ENCODE measurements around the gene NME8.
A peak's percentile ranks its signal among the peaks of the same experiment; 100 is the strongest.

NME8 gene

DNA sequence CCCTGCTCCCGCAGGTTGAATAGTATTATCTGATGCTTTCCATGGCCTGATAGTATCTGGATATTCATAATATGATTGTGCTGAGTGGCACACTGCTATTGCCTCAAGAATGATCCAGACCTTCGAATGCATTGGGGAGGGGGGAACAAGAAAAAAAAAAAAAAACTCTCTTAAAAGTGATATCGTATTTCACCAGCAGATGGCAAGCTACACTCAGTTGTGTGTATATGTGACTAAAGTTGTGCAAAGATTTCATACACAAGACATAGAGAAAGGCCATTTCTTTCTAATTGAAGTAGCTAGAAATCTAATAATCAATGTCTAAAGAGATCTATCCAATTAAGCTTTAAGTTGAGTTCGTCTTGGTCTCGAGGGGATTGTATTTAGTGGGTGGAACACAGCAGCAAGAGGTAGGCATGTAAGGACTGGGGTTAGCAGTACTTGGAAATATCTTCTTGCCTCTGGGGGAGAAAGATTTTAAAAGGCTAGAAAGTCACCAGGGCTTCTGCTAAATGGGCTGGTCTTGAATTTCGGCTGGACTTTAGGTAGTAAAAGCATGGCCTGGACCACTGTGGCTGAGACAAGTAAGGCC, 52.9 kb downstream of the NME8 start:
- peak in 1 of 2 experiments; percentile 9 for DNase-seq

DNA sequence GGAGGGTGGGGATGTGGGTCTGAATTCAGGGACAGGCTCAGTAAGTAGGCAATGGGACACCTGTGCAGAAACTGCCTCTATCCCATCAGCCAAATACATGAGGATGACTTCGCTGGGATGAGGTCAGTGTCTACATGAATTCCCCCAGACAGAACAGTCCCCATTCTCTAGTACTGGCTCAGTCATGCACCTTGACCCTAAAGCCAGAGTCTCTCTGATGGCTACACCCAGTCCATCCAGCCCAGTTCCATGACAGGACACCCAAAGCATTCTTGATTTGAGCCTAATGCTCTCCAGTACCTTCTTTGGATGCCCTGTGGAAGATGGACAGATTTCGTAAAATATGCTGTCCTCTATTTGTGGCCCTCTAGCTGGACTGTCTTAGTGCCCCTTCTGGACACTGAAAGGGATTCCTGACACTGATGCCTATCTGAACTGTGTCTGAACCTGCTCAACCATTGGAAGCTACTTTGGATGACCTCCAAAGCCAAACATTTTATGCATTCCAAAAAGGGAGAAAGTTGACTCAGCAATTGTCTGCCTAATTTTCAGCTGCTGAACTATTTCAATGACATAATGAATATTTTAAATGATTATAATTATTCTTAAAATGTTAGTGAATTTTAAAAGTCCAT, 53.6 kb downstream of the NME8 start:
- no peak for DNase-seq

DNA sequence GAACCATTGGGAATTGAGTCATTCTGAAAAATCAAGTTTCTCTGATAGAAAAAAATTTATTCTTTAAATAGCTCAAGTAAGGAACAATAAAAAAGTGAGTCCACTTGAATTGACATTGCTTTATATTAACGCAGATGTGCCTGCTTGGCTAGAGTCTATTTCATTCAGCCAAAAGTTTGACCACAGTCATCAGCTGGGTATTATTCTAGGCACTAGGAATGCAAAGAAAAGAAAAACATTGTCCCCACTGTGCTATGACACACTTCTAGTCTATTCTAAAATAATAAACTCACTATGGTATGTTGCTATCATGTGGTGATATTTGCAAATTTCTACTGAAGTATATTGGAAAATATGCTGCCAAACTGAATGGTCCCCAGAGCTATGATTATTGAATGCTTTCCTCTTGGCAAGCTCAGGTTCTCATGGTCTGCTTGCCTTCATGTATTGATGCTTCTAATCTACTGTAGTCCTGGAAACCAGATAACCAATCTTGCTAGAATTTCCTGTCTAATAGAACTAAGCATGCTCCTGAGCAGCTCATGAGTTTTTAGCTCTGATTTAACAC, 59.9 kb downstream of the NME8 start:
- no peak for DNase-seq

- DNase-seq, result no peak
These were observed 64.4 kb downstream of the NME8 start for GRCh38 chr7:37912756-37913155.

DNA sequence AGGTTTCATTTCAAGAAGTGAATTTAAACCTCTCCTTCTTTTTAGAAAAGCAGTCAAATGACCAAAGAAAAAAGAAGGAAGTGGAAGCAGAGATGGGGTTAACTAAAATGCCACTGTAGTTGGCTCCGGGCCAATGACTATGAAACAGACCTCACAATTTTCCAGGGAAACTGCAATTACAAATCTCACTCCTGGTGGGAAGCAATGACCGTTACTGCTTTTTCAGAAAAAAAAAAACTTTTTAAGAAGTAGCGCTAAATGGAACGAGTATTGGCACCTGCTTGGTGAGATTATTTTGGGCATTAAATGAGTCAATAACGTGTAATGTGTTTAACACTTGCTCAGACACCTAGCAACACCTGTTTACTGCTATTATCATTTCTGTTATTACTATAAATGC, 67.0 kb downstream of the NME8 start:
- DNase-seq, result no peak

DNA sequence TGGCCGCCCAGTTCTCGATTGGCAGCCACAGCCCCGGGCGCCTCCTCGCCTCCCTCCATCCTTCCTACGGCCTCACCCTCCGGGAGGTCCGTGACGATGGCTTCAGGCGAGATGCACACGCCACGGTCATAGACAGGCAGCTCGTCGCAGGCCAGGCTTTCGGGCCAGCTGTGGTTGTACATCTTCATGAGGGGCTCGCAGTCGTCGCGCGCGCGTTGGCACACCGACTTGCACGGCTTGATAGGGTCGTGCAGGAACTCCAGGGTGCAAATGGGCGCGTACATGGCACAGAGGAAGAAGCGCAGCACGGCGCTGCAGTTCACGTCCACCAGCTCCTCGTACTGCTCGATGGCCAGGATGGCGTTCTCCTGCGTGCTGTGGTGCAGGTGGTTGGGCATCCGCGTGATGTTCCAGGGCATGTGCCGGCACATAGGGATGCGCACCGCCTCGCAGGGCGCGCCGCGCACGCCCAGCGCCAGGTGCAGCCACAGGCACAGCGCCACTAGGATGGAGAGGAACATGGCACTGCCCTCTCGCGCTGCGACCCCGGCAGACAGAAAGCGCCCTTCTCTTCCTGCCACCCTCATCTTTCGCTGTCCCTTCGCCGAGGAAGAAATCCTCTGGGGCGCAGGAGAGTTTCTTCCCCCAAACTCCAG, 67.7 kb downstream of the NME8 start:
- DNase-seq, result peak; percentile 28 to 46

DNA sequence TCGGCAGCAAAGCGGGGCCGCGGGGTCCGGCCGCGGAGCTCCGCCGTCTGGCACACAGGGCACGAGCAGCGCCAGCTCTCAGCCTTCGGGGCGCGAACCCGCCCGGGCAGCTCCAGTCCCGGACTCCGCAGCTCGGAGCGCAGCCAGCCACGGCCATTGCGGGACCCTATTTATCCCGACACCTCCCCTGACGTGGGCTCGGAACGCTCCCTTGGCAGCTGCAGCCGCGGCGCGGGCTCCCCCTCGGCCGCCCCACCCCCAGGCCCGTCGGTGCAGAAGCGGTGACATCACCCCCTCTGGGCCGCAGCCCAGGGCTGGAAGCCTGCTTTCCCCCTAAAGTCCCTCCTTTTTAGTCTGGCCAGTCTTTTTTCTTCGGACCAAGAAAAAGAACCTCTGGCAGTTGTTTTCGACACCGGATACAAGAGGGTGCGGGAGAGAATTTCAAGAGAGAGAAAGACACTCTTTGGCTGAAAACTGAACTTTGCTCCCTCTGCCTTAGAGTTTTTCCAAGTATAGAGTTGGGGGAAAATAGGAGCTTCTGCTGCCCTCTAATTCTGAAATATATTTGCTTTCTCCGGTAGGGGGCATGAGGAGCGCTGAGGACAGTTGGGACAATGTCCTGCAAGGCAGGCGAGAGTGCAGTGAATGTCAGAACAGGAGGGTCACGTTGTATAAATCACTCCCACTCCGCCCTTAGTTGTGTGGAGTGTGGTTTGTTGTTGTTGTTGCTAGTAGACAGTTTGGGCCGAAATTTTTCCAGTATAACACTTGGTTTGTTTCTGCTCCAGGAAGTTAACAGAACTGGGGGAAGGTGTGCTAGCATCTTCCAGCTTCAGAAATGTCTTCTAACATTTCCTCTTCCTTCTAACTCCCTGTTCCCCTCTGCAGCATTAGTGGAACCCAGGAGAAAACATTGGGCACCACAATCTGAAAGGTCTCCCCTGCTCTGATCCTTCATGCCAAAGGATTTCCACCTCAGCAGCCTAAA, 68.6 kb downstream of the NME8 start, which contains the start of gene SFRP4:
SFRP4 (minus strand) TSS at position 145 of the 988 bp plus-strand sequence. CDS start 280 bp downstream, outside the sequence.
- peak; percentile 49 to 50 for DNase-seq

DNA sequence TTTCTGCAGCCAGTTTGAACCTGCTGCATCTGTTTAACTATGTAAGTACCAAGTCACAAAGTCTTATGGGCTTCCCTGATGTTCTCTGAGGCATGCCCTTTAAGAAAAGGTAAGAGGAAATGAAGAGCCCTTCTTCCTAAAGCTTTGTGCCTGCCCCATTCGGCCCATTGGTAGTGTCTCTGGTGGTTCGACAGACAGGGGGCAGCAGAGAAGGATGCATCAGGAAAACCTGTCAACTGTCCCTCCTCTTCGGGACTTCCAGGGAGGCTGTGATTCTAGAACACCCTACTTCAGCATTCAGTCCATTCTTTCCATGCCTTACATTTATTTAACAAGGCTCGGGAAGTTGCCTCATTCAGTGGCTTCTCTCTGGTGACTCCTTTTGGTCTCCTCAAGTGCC, 70.1 kb downstream of the NME8 start:
- no peak for DNase-seq

GRCh38 chr7:37920305-37920848, 72.0 kb downstream of the NME8 start, which contains the start of gene EPDR1:
TSS of gene EPDR1 (plus strand) at chr7:37920640. CDS start at chr7:37920940, 300 bp downstream.
- peak; percentile 46 to 53 for DNase-seq

DNA sequence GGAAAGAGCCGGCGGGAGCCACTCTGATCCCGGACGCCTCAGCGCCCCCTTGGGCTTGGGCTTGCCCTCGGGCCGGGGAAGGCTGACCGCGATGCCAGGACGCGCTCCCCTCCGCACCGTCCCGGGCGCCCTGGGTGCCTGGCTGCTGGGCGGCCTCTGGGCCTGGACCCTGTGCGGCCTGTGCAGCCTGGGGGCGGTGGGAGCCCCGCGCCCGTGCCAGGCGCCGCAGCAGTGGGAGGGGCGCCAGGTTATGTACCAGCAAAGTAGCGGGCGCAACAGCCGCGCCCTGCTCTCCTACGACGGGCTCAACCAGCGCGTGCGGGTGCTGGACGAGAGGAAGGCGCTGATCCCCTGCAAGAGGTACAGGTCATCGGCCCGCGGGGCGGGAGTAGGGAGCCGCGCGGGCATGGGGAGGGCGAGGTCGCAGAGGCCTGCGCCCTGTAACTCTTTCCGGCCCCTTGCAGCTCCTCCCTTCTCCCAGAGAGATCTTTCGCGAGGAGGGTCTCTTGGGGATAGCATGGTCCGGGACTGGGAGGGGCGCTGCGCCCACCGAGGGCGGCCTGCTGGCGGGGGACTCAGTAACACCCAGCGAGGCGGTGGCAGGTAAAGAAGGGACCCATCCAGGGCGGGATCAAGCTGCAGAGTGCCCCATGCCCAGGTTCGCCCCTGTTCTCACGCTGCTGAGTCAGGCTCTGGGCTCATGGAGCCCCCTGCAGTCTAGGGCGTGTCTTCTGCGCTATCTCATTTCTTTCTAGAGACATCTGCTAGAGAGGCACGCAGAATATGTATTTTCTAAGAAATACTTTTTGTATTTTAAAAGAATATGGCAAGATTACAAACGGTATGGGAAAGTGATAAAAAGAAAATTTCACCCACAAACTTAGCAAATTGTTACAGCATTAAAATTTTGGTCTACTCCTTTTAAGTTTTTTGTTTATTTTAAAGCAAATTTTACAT, 72.7 kb downstream of the NME8 start:
- DNase-seq, result peak; percentile 53 to 61

- DNase-seq, result no peak
These were observed 73.5 kb downstream of the NME8 start for GRCh38 chr7:37921876-37922275.

GRCh38 chr7:37923996-37924395, 75.6 kb downstream of the NME8 start:
- DNase-seq, result no peak

DNA sequence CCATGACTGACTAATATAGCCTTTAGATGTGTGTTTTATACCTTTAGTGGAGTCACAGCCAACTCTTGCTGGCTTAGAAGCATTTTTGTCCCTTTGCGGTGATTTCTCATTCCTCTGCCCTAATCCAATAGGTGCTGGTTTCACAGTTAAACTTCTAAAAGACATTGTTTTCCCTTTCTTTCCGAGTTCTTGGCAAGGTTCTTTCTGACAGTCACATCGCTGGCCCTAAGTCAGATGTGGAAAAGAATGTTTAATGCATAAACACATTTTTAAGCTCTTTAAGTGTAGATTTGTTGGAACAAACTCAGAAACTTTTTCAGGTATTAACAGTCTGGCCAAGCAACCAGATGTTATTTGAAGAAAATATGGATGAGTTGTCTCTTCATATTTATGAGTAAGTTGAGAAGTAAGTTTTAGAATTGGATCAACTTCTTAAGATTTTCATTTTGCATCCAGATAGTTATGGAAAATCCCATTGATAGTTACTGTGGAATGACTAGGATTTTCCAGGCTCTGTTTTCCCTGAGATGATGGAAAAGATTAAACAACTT, 76.2 kb downstream of the NME8 start:
- DNase-seq, result no peak

GRCh38 chr7:37925620-37926019, 77.2 kb downstream of the NME8 start:
- DNase-seq, result no peak

GRCh38 chr7:37927773-37928444, 79.5 kb downstream of the NME8 start:
- no peak for DNase-seq

DNA sequence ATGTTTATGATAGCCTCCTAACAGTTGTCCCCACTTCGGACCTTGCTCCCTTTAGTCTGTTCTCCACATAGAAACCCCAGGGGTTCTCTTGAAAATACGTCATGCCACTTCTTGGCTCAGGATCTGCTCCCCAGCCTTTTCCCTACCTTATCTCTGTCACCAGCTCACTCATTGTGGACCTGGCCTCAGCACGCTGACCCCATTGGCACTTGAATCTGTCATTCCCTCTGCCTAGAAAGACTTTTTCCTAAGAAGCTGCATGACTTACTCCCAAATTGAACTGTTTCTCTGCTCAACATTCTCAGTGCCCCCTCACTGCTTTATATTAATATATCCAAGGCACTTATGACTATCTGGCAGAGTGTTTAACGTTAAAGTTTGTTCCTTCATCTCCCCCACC, 80.5 kb downstream of the NME8 start:
- no peak for DNase-seq

DNA sequence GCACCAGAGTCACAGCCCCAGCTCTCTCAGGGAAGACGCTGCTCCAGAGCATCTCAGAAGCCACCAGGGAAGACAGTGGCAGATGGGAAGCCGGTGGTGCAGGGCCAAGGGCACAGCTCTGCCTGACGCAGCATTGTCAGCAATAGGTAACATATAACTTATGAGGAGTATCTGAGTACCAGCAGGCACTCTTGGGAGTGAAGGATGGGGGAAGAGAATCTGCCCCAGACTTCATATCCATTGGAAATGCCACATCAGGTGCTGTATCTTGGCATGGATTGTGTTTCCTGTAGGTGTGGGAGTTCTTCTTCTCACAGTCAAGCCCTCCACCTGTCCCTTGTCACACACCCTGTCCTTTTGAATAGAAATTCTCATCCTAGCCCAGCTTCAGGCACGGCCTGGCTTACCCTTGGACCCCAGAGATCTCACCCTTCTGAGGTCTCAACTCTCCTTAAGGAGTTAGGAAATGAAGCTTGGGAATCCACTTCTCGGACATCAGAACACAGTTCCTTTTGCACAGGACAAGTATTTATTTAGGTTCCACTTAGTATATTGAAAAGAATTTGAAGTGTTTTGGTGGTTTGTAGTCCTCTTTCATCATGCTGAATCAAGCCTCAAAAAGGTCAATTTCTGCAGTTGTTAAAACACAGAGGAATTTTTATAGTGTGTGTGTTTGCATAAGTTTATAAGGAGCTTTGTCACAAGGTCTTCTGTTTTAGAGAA, 82.0 kb downstream of the NME8 start:
- no peak for DNase-seq

GRCh38 chr7:37932543-37932942, 84.1 kb downstream of the NME8 start:
- DNase-seq, result no peak

GRCh38 chr7:37933018-37933566, 84.7 kb downstream of the NME8 start:
- no peak for DNase-seq
